IPS-18c (cell line): ENCODE results near the gene YPEL2.

Experiments
- H3K4me3 ChIP-seq: 2 replicates; pipeline ENCODE4 v1.7.0; 2013; ENCODE audit warnings: low read depth, mild to moderate bottlenecking, low read length, moderate library complexity; ENCODE audit not compliant: insufficient read depth
- H3K9me3 ChIP-seq: one replicate; pipeline ENCODE4 v1.6.1; 2013; ENCODE audit warnings: mild to moderate bottlenecking, low read length, moderate library complexity; ENCODE audit not compliant: control insufficient read depth, insufficient read depth

The YPEL2 gene

DNA sequence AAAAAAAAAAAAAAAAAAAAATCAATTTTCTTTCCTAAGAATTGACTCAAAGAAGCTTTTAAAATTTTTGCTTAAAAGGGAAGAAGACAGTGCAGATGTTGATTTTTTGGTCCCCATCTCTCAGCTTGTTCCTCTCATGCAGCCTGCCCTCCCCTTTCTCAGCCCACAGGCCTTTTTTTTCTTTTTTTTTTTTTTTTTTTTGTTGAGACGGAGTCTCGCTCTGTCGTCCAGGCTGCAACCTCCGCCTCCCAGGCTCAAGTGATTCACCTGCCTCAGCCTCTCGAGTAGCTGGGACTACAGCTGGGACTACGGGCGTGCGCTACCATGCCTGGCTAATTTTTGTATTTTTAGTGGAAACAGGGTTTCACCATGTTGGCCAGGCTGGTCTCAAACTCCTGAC is 17.7 kb downstream of the YPEL2 start:
- no peak overlapping the region for H3K4me3 ChIP-seq
- H3K9me3 ChIP-seq: no peaks in the 10 kb centered on the region

DNA sequence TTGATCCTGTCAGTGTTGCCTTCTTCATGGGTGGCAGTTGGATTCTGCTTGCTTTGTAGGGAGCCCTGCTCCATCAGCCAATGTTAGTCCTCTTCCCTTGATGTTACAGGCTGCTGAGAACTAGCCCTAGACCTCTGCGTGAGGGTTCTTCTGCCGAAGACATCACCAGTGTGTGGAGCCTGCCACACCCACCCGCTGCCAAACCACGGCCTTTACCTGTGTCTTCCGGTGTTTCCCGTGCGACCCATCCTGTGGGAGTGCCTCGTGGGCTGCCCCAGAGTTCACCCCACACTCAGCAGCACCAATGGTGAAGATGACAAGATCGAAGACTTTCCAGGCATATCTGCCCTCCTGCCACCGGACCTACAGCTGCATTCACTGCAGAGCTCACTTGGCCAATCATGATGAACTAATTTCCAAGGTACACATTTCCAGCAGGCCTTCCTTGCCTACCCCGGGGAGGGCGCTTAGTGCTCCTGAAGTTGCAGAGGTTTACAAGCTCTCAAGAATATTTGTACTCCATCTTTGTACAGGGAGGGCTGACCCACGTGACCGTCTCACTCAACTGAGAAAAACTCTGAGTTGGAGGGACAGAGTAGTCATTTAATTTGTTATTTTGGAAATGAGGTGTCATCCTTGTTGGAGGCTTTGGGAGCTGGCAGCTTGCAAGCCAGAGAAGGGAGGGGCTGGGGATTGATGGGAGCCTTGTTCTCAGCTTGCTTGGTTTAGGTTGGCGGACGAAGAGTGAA is 21.8 kb downstream of the YPEL2 start:
- H3K4me3 ChIP-seq: no peak overlapping the region
- no peaks in the 10 kb centered on the region for H3K9me3 ChIP-seq

DNA sequence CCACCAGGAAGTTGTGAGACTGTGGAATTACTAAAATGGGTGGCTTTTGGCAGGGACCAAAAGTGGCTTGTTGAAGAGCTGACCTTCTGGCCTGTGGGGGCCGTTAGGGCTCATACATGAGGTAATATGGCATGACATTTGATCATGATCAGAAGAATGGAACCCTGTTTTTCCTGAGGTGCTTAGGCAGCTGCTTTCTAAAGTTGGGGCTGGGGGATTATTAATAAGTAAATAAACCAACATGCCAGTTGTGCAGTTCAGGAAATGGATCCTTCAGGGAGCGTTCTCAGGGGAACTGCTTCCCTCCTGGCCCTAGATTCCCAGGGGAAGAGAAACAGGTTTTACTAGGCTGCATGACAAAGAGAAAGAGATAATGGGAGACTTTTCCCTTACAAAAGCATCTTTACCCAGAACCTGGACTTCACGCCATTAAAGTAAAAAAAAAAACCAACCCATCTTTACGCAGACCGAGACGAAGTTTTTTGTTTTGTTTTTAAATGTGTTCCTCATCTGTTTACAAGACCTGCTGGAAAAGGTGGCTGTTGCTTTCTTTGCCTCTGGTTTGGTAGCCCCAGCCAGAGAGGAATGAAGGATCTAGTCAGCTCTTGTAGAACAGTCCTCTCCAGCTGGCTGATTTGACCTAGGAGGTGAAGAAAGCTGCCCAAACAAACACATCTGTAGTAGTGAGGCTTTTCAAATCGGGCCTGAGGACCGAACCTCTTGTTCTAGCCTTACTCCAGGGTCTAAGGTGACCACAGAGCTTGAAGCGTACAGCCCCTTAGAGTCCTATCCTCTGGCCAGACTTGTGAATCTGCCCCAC is 22.7 kb downstream of the YPEL2 start:
- no peak overlapping the region for H3K4me3 ChIP-seq
- no peaks in the 10 kb centered on the region for H3K9me3 ChIP-seq

DNA sequence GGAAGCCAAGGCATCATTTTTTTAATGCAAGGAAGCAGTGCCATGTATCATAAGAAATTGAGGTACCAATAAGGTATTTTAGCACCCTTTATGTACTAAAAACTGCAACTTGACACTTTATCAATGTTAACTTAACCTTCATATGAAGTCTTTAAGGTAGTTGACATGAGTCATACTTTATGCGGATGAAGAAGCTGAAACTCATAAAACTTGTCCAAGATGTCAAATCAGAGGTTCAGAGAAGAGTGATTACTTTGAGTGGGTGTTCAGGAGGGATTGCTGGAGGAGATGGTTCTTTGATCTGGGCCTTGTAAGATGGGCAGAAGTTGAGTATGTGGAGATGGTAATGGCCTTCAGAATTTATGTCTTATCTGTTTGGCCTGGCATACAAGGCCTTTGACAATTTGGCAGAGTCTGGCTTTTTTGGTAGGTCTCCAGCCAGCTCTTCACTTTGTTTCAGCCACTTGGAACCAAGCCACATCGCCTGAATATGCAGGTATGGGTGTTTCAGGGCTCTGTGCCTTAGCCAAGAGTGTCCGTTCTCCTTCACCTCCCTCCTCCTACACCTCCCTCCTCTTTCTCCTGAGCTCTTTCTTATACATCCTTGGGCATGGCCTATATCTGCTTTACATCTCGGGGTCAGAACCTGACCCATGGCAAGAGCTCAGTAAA is 23.7 kb downstream of the YPEL2 start:
- Histone ChIP-seq H3K9me3 (no peaks in the 10 kb centered on the region), H3K4me3 (no peak overlapping the region)

DNA sequence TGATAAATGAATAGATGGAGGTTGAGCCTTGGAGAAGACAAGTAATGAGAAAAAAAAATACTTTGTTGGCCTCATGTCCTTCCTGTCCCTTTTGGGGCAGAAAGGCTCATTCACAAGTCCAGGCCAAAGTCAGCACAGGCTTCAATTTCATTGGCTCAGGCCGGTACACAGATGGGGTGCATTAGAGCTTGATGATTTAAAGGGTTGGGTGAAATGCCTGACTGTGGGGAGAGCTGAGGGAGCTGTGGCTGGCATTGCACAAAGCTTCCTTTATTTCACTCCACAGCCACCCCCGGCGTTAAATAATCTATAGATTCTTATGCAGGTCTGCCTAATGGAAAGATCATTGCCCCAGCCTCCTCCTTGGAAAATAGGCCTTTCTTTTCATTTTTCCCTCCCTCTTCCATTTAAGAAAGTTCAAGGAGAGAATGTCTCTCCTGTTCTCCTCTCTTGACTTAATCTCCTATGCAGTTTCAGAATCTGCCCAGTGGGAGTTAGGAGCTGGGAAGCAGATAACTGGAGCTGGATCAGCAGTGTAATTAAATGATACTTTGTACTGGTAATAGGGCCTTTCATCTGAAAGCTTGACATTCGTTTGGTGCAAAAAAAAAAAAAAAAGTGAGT is 24.4 kb downstream of the YPEL2 start:
- no peak overlapping the region for H3K4me3 ChIP-seq
- H3K9me3 ChIP-seq: no peaks in the 10 kb centered on the region

DNA sequence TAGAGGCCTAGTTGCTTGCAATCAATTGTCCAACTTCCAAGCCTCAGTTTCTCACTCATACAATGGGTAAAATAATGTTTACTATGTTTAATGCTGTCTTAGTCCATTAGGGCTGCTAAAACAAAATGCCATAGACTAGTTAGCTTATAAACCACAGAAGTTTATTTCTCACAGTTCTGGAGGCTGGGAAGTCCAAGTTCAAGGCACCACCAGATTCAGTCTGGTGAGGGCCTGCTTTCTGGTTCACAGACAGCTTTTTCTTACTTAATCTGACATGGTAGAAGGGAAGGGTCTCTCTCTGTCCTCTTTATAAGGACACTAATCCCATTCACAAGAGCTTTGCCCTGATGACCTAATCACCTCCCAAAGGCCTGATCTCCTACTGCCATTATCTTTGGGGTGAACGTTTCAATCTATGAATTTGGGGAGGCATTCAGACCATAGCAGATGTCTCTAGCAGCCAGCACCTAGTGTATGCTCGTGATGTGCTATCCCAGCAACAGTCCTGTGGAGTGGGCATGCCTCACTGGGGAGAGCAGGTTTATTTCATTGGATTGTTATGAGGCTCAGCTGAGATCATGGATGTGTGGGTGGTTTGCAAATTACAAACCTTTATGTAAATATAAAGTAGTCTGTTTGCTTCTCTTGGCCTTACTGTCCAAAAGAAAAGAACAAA is 25.2 kb downstream of the YPEL2 start:
- Histone ChIP-seq H3K9me3 (no peaks in the 10 kb centered on the region), H3K4me3 (no peak overlapping the region)

DNA sequence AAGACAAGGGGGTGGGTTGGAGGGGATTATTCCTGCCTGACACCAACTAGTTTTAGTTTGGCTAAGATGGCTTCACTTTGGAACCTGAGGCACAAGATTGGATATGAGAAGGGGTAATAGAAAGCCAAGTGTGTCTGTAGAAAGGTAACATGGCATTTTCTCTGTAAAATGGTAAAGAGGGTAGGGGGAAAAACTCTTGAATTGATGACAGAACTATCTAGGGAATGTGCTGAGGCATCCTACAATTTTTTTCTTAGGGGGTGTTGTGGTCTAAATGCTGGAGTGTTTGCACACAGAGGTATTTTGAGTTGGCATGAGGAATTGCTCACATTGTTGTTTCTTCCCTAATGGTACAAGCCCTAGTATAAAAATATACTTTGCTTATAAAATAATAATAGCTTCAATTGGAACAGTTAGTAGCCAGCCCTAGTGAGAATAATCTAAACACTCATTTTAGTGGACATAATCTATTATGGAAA is 25.8 kb downstream of the YPEL2 start:
- Histone ChIP-seq H3K4me3 (no peak overlapping the region), H3K9me3 (no peaks in the 10 kb centered on the region)

DNA sequence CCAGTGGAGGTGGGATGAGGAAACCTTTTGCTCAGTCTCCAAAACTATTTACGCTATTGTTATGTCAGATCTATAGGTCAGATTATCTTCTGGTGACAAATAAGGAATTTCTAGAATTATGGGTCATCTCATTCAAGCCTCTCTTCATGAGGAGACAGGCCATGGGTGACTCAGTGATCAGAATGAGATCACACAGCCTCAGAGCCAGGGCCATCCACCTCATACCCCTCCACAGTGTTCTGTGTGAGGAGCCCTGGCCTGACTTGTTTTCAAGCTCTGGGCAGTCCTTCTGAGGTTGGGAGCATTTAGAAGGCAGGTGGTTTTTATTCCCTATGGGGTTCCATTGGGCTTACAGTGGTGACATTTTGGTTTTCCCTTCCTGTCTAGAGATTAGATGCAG is 26.5 kb downstream of the YPEL2 start:
- H3K4me3 ChIP-seq: no peak overlapping the region
- H3K9me3 ChIP-seq: no peaks in the 10 kb centered on the region

DNA sequence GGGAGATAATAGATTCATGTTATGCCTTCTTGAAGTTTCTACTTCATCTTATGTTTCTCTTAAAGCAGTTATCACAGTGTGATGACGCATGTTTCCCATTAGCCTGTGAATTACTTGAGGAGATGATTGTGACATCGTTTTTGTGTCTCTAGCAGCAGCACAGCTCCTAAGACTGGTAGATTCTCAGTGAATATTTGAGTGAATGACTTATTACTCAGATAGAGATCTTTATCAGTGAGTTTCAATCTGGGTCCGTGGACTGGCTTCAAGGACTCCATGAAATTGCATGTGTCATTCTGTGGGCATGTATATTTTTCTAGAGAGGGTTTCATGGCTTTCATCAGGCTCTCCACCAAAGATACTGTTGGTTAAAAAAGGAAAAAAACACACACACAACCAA is 29.9 kb downstream of the YPEL2 start:
- H3K9me3 ChIP-seq: no peaks in the 10 kb centered on the region
- H3K4me3 ChIP-seq: no peak overlapping the region

DNA sequence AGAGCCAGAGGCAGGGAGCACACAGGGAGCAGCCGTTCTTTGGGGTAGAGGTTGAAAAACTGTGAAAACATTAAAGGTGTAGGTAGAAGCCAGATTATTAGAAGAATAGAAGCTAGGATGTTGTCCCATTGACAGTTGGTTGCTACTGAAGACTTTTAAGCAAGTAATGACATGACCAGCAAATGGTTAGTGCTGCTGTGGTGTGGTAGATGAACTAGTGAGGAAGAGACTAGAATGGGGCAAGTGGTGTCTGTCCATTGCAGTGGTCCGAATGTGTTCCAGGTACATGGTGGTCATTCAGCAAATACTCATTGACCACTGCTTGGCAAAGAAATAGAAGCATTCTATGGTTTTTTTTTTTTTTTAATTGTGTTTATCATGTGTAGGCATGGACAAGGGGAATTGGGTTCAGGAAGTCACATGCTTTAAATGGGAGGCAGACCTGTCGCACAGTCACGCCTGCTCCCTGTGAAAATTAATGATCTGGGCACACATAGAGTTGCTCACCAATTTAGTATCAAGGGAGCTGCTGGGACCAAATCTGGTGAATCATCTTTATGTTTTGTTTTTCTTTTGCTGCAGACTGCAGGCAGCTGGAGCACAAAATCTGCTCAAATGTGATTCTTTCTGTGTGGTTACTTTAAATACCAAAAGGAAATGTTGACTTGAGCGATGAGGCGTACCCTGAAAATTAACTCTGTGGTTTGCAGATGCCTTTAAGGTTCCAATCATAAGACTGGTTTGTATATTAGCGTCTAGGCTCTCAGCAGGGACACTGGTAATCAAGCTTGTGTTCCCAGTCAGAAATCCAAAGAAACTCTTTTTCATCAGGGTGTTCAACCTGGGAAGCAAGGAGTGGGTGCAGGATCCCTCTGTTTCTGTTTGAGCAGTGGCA is 30.7 kb downstream of the YPEL2 start:
- Histone ChIP-seq H3K9me3 (no peaks in the 10 kb centered on the region), H3K4me3 (no peak overlapping the region)

DNA sequence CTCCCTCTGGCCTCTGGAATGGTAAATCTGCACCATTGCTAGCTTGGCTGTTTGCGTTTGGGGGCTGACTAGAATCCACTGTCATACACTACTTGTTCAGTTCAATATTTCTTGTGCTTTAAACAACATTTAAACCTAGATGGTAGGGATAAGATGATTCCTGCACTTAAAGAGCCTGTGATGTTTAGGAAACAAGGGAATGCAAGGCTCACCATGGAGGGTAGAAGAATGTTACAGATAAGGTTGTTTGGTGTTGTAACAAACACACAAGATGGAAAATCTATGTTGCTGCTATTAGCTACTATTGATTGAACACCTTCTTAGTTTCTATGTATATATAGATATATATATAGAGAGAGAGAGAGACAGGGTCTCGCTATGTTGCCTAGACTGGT is 31.4 kb downstream of the YPEL2 start:
- no peak overlapping the region for H3K4me3 ChIP-seq

DNA sequence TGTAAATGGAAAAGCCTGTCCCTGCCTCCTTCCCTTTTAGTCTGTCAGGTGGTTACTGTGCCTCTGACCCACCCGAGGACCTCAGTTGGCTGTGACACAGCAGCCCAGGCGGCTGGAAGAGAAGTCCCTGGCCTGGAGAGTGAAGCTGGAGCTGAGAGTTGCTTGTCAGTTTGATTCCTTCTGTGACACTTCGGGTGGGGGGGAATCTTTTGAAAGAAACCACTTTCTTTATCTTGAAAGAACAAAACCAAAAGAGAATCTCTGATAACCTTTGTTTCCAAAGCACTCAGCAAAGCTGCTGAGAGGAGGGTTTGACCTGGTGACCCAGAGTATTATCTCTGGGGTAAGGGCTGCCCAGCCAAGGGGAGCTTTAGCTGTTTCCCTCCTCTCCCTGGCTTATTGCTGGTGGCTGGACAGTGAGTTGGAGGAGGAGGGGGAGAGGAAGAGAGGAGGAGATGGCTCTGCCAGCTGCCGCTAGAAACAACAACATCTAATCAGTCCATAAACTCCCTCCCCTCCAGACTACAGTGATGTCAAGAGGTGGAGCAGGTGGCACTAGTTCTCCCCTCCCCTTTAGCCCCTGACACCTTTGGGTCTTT is 34.0 kb downstream of the YPEL2 start:
- H3K9me3 ChIP-seq: no peaks in the 10 kb centered on the region
- H3K4me3 ChIP-seq: no peak overlapping the region

More for the DNA sequence above, 31.4 kb downstream of the YPEL2 start:
- H3K9me3 ChIP-seq: no peaks in the 10 kb centered on the region

DNA sequence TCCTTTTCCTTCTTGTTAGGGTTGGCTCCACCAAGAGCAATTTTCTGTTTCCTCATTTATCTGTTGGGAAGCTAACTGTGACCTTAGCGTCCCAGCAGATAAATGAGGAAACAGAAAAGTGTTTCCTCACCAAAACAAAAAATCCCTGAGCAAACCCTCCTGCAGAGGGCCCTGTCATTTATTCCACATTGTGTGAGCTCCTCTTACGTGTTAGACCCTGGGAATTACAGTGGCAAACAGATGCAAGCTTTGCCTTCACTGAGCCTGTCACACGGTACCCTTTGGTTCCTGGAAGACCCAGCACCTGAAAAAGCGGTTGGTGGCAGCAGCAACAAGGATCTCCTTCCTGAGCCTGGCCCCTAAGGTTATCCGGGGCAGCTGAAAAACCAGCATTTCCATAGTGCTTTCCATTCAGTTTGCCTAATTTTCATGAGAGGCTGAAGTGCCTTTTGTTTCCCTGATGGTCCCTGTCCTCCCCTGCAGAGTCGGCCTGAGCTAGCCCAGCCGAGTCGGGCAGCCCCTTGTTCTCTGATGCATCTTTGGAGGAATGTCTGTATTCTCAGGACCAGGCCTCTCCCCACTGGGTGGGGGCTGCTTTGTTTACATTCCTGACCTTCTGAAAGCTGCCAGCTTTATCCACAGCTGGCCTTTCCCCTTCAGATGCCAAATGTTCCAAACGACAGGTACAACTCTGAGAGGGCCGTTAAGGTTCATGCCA is 34.7 kb downstream of the YPEL2 start:
- Histone ChIP-seq H3K9me3 (no peaks in the 10 kb centered on the region), H3K4me3 (no peak overlapping the region)

DNA sequence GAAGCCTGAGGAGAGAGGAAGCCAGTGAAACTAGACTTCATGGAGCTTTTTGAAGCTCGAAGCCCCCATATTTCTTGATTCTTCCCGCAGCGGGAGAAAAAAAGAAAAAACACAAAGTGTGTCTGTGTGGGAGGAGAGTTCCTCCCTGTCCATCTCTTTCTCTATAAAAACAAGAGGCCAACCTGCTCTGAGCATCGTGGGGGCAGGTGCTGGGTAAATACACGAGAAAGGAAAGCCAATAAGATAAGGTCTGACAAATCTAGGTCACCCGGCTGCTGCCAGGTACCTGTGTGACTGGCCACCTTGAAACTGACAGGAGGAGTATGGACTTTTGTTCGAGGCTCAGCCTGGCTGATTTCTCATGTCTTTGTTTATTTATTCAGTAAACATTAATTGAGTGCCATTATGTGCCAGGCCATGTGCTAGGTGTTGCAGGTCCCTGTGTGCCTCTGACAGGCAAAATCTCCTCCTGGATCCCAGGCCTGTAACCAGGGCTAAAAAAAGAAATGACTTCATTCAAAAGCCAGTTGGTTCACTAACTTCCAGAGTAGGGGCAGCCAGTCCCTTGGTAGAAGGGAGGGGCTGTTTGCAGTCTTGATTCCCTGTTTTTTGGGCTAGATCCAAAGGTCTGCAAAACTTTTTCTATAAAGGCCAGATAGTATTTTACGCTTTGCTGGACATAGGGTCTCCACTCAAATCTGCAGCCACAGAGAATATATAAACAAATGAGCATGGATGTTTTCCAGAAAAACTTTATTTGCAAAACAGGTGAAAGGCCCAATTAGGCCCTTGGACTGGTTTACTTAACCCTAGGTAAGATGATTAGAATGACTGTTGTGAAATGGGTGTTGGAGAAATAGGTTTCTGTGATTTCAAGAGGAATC is 35.6 kb downstream of the YPEL2 start:
- no peaks in the 10 kb centered on the region for H3K9me3 ChIP-seq
- H3K4me3 ChIP-seq: no peak overlapping the region
